HepG2 (cell line): ENCODE measurements around the gene ROBO2.

ENCODE experiments used
- ZNF496 ChIP-seq: sonication (generic); formaldehyde crosslinking; IDR thresholded peaks from 2 replicates; pipeline ENCODE4 v1.8.1; 2023; ENCODE audit warnings: mild to moderate bottlenecking, moderate library complexity, missing genetic modification reagents; ENCODE audit not compliant: insufficient replicate concordance
- TF ChIP-seq, protein P1 (sequence below): sonication (generic); formaldehyde crosslinking; IDR thresholded peaks from 2 replicates; pipeline ENCODE4 v1.4.0; 2020; ENCODE audit warnings: mild to moderate bottlenecking, missing genetic modification reagents

GRCh38 chr3:77606372-77606771, 566.5 kb downstream of the ROBO2 start:
- TF ChIP-seq ZNF496: no peak
- TF ChIP-seq, protein P1, sequence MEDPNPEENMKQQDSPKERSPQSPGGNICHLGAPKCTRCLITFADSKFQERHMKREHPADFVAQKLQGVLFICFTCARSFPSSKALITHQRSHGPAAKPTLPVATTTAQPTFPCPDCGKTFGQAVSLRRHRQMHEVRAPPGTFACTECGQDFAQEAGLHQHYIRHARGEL: no peak
